Ovary (tissue), 3 donors: Measurements from ENCODE around the gene CSF3.

Source experiments
- EP300 ChIP-seq: sonication (generic); formaldehyde crosslinking; IDR thresholded peaks from one replicate; pipeline ENCODE4 v1.6.1; 2017; ENCODE audit warnings: antibody characterized with exemption
- POLR2A ChIP-seq: fragments of 450-650 bp; IDR thresholded peaks from one replicate; pipeline ENCODE4 v1.6.1; 2017; ENCODE audit warnings: antibody characterized with exemption, mild to moderate bottlenecking, moderate library complexity
- TF ChIP-seq, protein P1 (sequence below), 3 donors: fragments of 450-650 bp in 2 of 3; fragments of 200-600 bp in 1 of 3; IDR thresholded peaks; one replicate each; pipeline versions ENCODE4 v1.5.1 to v1.8.0; 2016 to 2022; ENCODE audit warnings: antibody characterized with exemption in 3 of 3, mild to moderate bottlenecking in 1 of 3
- donor health status: DM: no; HTN: no; CAD: no.

DNA sequence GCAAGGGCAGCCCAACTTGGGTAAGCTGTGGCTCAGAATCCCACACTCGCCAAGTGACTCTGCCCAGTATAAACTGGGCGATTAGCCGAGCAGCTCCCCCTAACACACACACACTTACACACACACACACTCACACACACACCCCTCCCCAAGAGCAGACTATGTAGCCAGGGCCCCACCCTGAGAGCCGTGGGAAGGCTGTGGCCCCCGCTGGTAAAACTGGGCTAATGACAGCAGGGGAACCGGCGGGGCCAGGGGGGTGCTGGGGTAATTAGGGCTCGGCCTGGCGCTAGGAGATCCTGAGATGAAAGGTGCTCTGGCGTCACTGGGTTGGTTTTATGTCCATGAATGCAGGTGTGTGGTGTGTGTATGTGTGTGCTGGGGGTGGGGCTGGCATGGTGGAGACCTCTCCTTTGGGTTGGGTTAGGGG is 46.4 kb downstream of the CSF3 start:
- TF ChIP-seq, protein P1, sequence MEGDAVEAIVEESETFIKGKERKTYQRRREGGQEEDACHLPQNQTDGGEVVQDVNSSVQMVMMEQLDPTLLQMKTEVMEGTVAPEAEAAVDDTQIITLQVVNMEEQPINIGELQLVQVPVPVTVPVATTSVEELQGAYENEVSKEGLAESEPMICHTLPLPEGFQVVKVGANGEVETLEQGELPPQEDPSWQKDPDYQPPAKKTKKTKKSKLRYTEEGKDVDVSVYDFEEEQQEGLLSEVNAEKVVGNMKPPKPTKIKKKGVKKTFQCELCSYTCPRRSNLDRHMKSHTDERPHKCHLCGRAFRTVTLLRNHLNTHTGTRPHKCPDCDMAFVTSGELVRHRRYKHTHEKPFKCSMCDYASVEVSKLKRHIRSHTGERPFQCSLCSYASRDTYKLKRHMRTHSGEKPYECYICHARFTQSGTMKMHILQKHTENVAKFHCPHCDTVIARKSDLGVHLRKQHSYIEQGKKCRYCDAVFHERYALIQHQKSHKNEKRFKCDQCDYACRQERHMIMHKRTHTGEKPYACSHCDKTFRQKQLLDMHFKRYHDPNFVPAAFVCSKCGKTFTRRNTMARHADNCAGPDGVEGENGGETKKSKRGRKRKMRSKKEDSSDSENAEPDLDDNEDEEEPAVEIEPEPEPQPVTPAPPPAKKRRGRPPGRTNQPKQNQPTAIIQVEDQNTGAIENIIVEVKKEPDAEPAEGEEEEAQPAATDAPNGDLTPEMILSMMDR (IDR thresholded peaks at IDR 0.05) = no peak
- no peak for TF ChIP-seq POLR2A
- TF ChIP-seq EP300 = no peak
